Measurements from ENCODE around the gene KLHL29. TPM values are rescaled to one million over a fixed set of nuclear protein-coding genes. Genes with fewer than 3 reads are reported as not detected.

Gene KLHL29
- total RNA-seq, 2 donors from 2014 or later = 1.0 to 2.4 TPM

DNA sequence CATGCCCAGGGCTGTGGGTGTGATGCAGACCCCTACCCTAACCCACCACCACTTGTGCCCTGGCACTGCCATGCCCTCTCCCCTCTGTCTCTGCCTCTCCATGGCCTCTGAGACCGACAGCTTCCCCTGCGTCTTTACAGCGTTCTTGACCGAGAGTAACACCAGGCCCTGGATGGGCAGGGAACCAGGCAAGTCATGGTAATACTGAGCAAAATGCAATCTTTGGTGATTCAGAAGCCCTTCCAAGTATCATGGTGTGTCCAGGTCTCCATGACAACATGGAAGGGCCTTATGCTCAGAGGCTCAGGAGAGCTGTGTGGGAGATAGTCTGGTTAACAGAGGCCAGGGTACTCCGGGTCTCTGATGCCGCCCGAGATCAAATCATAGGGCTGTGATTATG is 176.1 kb downstream of the KLHL29 start:
- Mint-ChIP-seq H3K27ac (no peak overlapping the region), H3K36me3 (ENCODE audit: low read depth) (no peaks in the 10 kb centered on the region), H3K4me1 (no peaks in the 10 kb centered on the region), H3K27me3 (ENCODE audit: insufficient read depth) (peaks cover 2% of the 10 kb centered on the region), H3K4me3 (no peak overlapping the region), H3K9me3 (no peaks in the 10 kb centered on the region)
- DNase-seq = no peak
- H3K9me3 ChIP-seq (ENCODE audit: control insufficient read depth, low read length) = no peaks in the 10 kb centered on the region
- TF ChIP-seq CTCF (conservative IDR thresholded peaks at IDR 0.05) = no peak
- no peaks in the 10 kb centered on the region for H3K36me3 ChIP-seq (ENCODE audit: control insufficient read depth, insufficient read depth, low read length)
- 96 to 100% methylated on average over 7 of the region's 7 CpGs for WGBS, 2 experiments (ENCODE audit: insufficient coverage in 1 of 2, insufficient read length in 1 of 2)
- no peak overlapping the region for H3K9ac ChIP-seq (ENCODE audit: extremely low read depth, low read length, poor library complexity, severe bottlenecking)
- H3K4me3 ChIP-seq (ENCODE audit: low read length) = no peak overlapping the region
- no peaks in the 10 kb centered on the region for H3K4me1 ChIP-seq (ENCODE audit: control insufficient read depth, insufficient read depth, low read length)
- no peaks in the 10 kb centered on the region for H3K27me3 ChIP-seq (ENCODE audit: control insufficient read depth, insufficient read depth, low read length, poor library complexity, severe bottlenecking)
- no peak overlapping the region for H3K27ac ChIP-seq (ENCODE audit: low read depth, low read length)

GRCh38 chr2:23561544-23561943 is 176.6 kb downstream of the KLHL29 start:
- Histone ChIP-seq H3K9ac (ENCODE audit: extremely low read depth, low read length, poor library complexity, severe bottlenecking) (no peak overlapping the region), H3K4me1 (ENCODE audit: control insufficient read depth, insufficient read depth, low read length) (no peaks in the 10 kb centered on the region), H3K36me3 (ENCODE audit: control insufficient read depth, insufficient read depth, low read length) (no peaks in the 10 kb centered on the region), H3K4me3 (ENCODE audit: low read length) (no peak overlapping the region), H3K9me3 (ENCODE audit: control insufficient read depth, low read length) (no peaks in the 10 kb centered on the region), H3K27ac (ENCODE audit: low read depth, low read length) (no peak overlapping the region), H3K27me3 (ENCODE audit: control insufficient read depth, insufficient read depth, low read length, poor library complexity, severe bottlenecking) (no peaks in the 10 kb centered on the region)
- TF ChIP-seq CTCF (conservative IDR thresholded peaks at IDR 0.05) = no peak
- H3K36me3 Mint-ChIP-seq (ENCODE audit: low read depth) = no peaks in the 10 kb centered on the region
- H3K27me3 Mint-ChIP-seq (ENCODE audit: insufficient read depth) = peaks cover 2% of the 10 kb centered on the region
- H3K4me3 Mint-ChIP-seq = no peak overlapping the region
- no peak for DNase-seq
- 90 to 96% methylated on average over 8 to 9 of the region's 9 CpGs for WGBS, 2 experiments (ENCODE audit: insufficient coverage in 1 of 2, insufficient read length in 1 of 2)
- no peak overlapping the region for H3K27ac Mint-ChIP-seq
- no peaks in the 10 kb centered on the region for H3K9me3 Mint-ChIP-seq
- H3K4me1 Mint-ChIP-seq = peaks cover 2% of the 10 kb centered on the region

- H3K27ac Mint-ChIP-seq = no peak overlapping the region
These were observed 177.2 kb downstream of the KLHL29 start for GRCh38 chr2:23562143-23562542.

More at GRCh38 chr2:23562143-23562542, 177.2 kb downstream of the KLHL29 start:
- Histone ChIP-seq H3K9me3 (ENCODE audit: control insufficient read depth, low read length) (no peaks in the 10 kb centered on the region), H3K27ac (ENCODE audit: low read depth, low read length) (no peak overlapping the region), H3K4me3 (ENCODE audit: low read length) (no peak overlapping the region), H3K4me1 (ENCODE audit: control insufficient read depth, insufficient read depth, low read length) (no peaks in the 10 kb centered on the region), H3K27me3 (ENCODE audit: control insufficient read depth, insufficient read depth, low read length, poor library complexity, severe bottlenecking) (no peaks in the 10 kb centered on the region), H3K9ac (ENCODE audit: extremely low read depth, low read length, poor library complexity, severe bottlenecking) (no peak overlapping the region), H3K36me3 (ENCODE audit: control insufficient read depth, insufficient read depth, low read length) (no peaks in the 10 kb centered on the region)
- no peak overlapping the region for H3K4me3 Mint-ChIP-seq
- peaks cover 2% of the 10 kb centered on the region for H3K27me3 Mint-ChIP-seq (ENCODE audit: insufficient read depth)
- H3K4me1 Mint-ChIP-seq = peaks cover 2% of the 10 kb centered on the region
- H3K36me3 Mint-ChIP-seq (ENCODE audit: low read depth) = no peaks in the 10 kb centered on the region
- WGBS, 2 experiments (ENCODE audit: insufficient coverage in 1 of 2, insufficient read length in 1 of 2) = 92 to 96% methylated on average over 15 to 30 of the region's 30 CpGs
- no peak for DNase-seq
- no peak for TF ChIP-seq CTCF (conservative IDR thresholded peaks at IDR 0.05)
- no peaks in the 10 kb centered on the region for H3K9me3 Mint-ChIP-seq

All from endodermal cell (in vitro differentiated cells).